HG03175 (cell line): ENCODE measurements around the gene TYSND1.
"Not testable (repeated sequence)": the region's sequence is repeated elsewhere in the genome, so short reads cannot be mapped to it uniquely, and the experiment has no call there.

Experiments
- ATAC-seq: cut with Tn5 transposase; IDR thresholded peaks from one replicate; pipeline ENCODE4 v1.9.1; 2021; ENCODE audit warnings: mild to moderate bottlenecking, moderate library complexity; ENCODE audit not compliant: unreplicated experiment

The TYSND1 gene

DNA sequence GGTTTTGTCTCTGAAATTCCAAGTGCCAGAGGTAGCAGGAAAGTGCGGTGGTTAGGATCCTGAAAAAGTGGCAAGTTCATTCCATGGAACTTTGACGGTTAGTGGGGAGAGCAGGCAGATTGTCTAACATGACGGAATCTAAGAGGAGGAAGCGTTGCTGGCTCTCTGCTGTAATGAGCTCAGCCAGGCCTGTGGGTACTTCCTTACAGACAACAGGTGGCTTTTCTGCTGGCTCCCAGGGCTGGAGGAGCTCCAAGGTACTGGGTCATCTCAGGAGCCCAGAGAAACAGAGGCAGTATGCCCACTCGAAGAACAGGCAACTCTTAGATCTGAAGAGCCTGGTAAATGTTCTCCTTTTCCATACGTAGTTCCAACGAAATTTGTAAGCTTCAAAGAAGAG lies 10.8 kb downstream of the TYSND1 start:
- ATAC-seq: no peak

DNA sequence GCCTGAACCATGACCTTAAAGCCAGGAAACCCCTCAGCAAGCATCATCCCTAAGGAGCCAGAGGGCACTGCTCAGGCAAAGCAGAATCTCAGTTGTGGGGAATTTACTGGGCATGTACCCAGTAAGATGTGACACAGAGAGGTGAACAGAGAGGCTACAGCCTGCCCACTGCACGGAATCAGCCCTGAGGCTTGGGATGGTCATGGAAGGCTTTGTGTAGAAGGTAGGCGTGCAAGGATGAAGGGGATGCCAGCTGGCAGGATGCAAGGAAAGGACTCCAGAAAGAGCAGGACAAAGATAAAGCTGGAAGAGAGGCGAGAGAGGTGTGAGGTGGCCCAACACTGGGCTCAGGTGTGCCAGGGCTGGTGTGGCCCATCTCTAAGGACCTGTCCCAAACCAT lies 11.5 kb downstream of the TYSND1 start:
- ATAC-seq: no peak

DNA sequence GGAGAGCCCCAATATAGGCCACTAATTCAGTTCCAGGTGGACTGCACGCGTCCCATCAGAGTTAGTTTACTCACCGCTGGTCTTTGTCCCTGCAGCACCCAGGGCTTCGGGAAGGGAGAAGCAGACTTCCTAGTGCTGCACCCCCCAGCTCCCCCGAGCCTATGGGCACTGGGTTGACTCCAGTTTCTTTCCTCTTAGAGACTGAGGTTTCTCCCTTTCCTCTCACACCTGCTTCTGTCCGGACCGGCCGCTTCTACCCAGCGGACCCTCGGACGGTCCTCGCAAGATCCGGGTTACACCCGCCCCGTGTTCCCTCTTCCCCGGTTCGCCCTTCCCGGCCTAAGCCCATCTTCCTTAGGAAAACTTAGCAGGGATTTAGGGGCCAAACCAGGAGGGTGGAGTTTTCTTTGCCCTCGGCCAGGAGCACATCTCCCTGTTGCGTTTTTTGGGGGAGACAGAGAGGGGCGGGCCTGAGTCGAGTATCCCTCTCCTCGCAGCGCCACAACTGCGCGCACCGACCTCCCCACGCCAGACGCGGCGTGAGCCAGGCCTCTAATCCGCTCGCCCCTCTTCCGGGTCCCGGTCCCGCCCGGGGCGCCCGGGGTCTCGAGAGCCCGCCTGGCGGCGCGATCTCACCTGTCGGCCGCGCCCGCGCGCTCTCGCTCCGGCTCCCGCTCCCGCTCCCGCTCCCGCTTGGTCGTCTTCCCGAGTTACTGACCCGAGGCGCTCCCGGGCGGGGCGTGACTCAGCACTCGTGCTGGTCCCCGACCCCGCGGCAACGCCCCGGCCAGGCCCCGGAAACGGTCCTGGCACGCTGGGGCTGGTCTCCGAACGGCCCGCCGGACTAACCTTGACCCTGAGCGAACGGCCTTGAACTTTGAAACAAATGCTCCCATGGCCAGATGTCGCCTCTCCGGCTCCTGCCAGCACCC lies 14.1 kb downstream of the TYSND1 start, which contains the start of gene AIFM2:
Gene AIFM2 (minus strand): TSS at position 728 of the 932 bp plus-strand sequence. CDS start 8,741 bp downstream, outside the sequence.
- peak; percentile 71 for ATAC-seq

DNA sequence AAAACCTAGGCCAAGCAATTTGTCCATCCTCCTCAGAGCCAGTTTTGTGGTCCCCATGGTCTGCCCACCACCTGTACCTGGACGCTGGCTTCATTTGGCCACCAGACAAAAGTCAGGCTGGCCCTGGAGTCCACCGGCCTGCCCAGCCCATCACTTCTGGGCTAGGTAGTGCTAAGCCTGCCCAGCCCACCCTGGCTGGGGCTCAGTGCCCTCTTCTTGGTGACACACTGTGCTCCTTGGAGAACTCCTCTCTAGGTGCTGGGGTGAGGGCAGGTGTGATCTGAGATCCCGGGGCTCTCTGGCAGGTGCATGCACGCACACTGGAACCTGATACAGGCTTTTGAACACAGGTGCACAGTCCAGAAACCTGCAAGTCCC lies 15.0 kb downstream of the TYSND1 start:
- no peak for ATAC-seq

DNA sequence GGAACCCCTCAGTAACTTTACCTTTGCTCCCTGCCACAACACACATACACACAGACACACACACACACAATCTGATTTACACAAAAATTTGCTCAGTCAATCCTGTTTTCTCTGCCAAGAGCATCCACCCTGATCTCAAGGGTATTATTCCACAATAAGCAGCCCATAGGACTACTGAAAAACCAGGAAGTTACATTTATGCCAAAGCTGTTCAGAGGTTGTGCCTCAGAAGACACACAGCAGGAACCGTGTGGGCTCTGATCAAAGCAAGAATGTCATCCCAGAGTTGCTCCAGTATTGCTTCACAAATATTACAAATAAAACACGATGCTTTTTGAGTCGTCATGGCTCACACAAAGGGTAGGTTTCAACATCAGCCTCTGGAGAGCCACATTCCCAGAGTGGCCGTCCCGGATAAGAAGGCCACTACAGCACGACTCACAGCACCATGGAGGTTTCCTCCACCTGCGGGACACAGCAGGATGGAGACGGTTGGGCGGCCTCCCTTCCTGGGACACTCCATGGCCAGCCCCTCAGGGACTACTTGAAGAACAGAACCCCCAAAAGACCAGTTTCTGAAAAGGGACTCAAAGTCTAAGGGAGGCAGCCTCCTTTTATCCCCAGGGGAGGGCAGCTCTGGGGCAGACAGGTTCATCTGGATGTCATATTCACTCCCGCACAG lies 15.5 kb downstream of the TYSND1 start:
- no peak for ATAC-seq

DNA sequence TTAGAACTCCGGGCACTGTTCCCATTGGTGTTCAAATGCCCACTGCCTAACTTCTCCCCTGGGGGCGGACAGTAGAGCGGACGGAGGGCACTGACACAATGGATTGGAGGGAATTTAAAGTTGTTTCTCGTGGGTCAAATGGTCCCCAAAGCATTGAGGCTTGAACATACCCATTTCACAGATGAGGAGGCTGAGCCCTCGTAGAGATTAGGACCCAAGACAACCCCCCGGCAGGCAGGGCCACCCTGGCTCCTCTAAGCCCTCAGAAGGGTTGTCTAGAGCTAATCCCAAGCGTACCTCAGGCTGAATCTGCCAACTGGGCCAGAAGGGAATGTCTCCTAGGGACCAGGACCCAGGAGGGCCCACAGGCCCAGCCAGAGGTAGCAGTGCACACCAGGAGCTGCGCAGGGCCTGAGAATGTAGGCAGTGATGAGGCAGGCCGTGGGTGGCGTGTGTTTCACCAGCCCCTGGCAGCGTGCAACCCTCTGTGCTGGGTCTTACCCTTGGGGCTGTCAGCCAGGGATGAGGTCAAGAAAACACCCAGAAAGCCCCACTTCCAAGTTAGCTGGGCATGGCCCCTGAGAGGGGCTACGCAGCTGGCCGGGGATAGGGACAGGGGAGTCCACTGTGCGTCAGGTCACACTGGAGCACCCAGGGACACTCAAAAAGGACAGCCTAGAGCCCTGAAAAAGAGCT lies 19.7 kb downstream of the TYSND1 start:
- ATAC-seq: no peak

DNA sequence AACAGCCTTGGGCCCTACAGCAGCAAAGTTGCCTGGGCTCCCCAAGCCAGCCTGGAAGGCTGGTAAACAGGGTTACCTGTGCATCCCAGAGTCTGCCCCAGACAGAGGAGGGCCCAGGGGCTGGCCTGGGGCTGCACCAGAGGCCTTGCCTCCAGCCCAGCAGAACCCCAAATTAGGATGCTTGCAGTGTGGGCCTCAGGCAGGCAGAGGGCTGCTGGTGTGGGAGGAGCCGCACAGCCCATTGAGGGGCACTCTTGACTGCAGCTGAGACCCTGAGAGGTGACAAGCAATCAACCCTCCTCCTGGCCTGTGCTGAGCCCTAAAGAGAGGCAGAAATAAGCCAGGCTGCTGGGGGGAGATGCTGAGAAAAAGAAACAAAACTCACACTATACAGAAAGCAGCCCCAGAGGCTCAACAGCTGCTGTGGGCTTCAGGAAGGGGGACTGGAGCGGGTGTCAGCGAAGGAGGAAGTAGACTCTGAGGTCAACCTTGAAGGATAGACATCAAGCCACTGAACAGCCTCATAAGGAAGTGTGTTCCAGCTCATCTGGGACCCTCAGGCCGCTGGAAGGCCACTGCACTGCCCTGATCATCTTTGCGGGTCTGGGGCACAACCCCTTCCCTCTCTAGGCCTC lies 20.5 kb downstream of the TYSND1 start:
- no peak for ATAC-seq

DNA sequence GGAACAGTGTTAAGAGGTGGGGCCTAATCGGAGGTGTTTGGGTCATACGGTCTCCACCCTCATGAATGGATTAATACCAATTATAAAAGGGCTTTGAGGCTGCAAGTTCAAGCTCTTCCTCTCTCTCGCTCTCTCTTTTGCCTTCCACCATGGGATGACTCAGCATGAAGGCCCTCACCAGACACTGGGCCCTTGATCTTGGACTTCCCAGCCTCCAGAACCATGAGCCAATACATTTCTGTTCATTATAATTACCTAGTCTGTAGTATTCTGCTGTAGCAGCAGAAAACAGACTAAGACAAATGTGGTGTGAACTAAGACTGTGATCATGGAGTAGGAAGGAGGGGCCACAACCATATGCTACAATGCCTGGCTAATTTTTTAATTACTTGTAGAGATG lies 21.6 kb downstream of the TYSND1 start:
- ATAC-seq: no peak

DNA sequence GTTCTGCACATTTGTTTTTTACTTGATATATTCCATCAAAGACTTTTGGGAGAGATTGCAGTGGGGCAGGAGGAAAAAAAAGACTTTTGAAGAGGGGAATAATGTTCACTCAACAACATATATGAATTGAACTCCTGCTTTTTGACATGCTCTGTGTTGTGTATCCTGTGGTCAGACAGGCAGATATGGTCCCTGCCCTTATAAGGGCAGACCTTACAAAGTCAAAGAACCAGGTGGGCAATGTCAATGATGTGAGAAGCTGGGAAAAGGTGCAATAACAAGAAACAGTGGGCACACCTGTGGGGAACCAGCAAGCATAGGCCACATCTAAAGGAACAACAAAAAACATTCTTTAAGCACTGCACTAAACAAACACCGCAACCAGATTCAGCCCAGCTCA lies 22.1 kb downstream of the TYSND1 start:
- no peak for ATAC-seq

DNA sequence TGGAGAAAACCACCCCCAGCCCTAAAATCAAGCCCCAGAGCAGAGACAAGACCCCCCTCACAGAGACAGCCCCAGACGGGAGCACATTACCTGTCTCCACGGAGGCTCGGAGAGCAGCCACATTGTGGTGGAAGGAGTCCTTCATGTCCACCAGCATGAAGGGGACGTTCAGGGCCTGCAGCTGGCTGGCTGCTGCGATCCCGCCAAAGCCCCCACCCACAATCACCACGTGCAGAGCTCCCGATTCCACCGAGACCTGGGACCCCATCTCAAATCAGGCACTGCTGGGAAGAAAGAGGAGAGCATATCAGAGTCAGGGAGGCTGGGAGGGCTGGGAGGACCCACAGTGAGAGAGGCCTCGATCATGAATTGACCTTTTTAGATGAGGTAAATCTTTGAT lies 22.7 kb downstream of the TYSND1 start:
- no peak for ATAC-seq

DNA sequence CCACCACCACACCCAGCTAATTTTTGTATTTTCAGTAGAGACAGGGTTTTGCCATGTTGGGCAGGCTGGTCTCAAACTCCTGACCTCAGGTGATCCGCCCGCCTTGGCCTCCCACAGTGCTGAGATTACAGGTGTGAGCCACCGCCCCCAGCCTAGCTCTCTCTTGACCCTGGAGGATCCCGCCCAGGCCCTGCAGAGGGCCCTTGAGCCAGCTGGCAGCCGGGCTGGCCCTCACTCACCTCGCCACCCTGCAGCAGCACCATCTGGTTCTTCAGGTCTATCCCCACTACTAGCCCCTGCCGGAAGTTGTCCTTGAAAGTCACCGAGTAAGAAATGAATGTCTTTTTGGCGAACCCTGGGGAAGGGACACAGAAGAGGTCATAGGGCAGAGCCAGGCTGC lies 23.3 kb downstream of the TYSND1 start:
- not testable (repeated sequence) for ATAC-seq

DNA sequence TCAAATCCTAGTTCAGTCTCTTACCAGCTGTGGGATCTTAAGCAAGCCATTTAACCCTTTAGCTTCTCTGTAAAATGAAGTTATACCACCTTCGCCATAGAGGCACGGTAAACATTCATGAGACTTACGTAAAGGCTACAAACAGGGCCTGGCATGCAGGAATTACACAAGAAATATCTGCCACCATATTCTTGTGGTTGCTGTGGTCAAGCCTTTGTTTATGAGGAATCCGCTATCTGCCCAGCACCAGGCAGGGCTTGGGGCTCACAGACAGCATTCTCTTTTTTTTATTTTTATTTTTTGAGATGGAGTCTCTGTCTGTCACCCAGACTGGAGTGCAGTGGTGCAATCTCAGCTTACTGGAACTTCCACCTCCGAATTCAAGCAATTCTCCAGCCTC lies 23.8 kb downstream of the TYSND1 start:
- ATAC-seq: no peak

DNA sequence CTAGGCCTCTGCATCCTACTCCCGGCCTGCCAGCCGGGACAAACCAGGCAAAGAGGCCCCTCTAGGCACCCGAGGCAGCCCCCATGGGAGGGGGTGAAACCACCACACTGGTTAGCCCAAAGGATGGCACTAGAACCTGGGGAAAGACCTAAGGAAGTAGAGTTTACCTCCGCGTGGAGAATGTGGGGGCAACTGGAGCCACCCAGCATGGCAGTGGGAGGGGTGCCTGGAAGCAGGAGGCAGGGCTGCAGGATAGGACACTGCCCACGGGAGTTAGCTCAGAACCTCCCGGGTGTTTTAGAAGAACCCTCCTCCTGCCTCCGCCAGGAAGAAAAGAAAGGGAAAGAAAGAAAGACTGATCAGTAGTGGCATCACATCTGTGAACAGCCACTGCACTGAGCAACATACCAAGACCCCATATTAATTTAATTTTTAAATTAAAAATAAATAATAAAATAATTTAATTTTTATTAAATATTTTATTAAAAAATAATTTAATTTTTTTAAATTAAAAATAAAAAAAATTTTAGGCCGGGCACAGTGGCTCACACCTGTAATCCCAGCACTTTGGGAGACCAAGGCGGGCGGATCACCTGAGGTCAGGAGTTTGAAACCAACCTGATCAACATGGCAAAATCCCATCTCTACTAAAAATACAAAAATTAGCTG lies 25.1 kb downstream of the TYSND1 start:
- ATAC-seq: no peak

DNA sequence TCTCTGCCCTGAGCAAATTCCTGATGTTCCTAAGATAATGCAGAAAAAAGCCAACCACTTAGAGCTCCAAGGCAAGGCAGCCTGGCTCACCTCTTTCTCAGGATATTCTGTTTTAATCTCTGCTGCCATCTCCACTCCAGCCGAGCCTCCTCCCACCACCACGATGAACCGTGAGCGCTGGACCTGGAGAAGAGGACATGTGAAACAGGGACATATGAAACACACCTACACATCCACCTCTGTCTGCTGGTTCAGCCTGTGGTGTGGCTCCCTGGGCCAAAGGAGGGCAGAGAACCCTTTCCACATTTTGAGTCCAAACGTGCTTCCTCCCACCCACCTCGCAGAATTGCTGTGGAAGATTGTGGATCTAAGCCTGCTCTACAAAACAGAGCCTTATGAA lies 26.1 kb downstream of the TYSND1 start:
- ATAC-seq: no peak

DNA sequence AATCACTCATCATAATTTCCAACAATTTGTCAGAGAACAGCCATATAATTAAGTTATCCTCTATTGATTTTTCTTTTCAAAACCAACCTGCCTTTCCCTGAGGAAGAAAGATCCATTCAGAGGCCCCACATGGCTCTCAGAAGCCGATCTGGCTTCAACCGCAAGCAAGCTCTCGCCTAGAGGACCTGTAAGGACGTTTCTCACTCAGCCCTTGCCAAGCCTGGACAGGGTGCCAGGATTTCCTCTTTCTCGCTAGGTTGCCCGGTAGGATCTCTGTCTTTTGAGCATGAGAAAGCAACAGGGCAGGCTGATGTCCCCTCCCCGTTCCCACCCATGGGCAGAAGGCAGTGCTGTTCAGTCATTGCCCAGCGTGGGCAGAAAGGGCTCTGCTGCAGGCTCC lies 26.9 kb downstream of the TYSND1 start:
- ATAC-seq: no peak

DNA sequence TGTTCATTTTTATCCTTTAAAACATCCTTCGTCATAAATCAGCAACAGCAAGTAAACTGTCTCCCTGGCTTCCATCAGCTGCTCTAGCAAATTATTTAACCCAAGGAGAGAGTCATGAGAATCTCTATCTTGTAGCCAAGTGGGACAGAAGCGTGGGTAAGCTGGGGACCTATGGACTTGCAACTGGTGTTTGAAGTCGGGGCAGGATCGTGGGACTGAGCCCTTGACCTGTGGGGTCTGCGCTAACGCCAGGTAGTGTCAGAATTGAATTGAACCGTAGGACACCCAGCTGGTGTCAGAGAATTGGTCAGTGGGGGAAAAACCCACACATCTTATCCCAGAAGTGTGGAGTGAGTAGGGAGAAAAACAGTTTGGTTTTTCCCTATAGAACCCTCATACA lies 27.3 kb downstream of the TYSND1 start:
- no peak for ATAC-seq

DNA sequence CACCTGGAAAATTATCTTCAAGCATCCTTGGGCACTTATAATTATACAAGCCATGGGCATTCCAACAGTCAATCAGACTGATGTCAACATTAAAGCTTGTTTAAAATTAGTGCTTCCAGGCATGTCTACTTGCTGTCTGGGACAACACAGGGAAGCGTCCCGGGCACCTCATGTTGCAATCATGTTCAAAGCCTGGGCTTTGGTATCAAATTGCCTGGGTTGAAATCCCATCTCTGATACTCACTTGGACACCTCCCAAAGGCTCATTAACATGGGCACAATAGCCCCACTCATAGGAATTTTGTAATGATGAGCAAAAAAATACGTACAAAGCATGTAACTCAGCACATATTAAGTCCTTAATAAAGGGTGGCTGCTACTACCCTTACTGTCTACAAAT lies 28.3 kb downstream of the TYSND1 start:
- no peak for ATAC-seq

DNA sequence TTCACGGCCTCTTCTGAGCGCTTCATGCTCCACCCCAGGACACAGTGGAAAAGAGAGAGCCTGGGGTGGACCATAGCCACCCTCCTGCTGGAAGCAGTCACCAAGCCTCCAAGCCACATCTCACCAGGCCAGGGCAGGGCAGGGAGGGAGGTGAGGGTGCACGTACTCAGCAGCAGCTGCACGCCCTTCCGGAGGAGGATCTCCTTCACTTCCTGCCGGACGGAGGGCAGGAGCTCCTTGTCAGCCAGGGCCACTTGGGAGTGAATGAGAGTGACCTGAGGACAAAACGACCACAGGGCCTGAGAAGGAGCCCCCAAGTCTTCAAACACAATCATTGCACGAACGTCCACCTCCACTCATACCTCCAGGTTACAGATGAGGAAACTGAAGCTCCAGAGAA lies 28.9 kb downstream of the TYSND1 start:
- ATAC-seq: no peak

DNA sequence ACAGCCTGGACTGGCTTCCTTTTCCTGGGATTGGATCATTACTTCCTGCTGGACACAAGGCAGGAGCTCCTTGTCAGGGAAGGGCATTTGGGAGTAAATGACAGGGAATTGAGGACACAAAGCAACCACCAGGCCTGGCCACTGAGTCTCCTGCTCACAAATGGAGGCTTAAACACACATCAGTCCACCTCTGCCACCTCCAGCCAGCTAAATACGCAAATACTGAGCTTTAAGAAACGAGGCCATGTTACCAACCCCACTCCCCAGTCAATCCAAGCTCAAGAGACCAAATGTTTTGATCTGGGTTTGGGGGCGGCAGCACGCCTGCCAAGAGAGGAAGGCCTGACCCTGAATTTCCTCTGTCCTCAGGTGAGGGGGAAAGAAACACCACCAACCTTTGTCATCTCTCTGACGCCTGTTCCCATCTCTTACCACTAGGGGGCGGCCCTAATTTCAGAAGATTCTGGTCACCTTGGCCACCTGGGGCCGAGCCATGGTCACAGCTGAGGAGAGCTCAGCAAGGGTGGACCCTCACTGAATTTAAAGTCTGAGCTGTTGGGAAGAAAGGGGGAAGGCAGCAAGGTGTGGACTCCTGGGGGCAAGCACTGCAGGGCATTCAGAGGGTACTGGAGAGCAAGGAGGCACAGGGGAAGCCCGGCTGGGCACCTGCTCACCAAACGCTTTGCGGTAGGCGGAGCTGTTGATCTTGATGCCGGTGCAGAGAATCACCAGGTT lies 30.4 kb downstream of the TYSND1 start:
- no peak for ATAC-seq

DNA sequence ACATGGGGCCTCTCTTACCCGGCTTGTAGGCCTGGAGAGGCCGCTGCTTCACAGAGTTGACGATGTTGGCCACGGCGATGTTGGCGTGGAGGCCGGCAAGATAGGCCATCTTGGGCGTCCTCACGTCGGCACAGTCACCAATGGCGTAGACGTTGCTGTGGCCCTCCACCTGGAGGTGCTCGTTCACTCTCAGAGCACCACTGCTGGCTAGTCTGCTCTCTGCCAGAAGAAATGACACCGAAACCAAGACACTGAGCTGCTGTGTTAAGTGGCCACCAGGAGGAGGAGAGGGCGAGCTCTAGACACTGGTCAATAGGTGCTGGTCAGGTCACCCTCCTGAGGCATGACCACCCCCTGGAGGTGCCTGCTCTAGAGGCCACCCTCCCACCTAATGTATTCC lies 31.6 kb downstream of the TYSND1 start:
- no peak for ATAC-seq
